ENCODE measurements around the gene ROR2.

DNA sequence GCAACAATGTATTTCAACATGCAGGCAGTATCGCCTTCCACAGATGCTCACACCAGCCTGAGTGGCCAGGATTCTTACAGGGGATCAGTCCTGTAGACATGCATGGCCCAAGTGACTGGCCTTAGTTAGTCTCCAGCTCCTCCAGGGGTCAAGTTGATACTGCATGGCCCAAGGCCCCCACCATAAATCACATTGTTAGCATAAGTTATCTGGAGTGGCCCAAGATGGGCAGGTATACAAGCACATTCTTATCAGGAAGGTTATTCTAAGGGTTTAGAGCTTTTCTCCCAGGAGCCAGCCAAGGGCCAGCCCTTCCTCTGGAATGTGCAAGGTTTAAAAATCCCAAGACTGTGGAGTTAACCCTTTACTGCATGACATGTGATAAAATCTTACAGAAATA is 295.5 kb downstream of the ROR2 start:
- TF ChIP-seq, protein P1, sequence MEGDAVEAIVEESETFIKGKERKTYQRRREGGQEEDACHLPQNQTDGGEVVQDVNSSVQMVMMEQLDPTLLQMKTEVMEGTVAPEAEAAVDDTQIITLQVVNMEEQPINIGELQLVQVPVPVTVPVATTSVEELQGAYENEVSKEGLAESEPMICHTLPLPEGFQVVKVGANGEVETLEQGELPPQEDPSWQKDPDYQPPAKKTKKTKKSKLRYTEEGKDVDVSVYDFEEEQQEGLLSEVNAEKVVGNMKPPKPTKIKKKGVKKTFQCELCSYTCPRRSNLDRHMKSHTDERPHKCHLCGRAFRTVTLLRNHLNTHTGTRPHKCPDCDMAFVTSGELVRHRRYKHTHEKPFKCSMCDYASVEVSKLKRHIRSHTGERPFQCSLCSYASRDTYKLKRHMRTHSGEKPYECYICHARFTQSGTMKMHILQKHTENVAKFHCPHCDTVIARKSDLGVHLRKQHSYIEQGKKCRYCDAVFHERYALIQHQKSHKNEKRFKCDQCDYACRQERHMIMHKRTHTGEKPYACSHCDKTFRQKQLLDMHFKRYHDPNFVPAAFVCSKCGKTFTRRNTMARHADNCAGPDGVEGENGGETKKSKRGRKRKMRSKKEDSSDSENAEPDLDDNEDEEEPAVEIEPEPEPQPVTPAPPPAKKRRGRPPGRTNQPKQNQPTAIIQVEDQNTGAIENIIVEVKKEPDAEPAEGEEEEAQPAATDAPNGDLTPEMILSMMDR (IDR thresholded peaks at IDR 0.05), result no peak
- TF ChIP-seq POLR2A (IDR thresholded peaks at IDR 0.05) (no peak), POLR2AphosphoS5 (IDR thresholded peaks at IDR 0.05) (no peak), EP300 (IDR thresholded peaks at IDR 0.05) (no peak)
